ENCODE results near the gene RFT1.
A peak's percentile ranks its signal among the peaks of the same experiment; 100 is the strongest.
"Not testable (repeated sequence)": the region's sequence is repeated elsewhere in the genome, so short reads cannot be mapped to it uniquely, and the experiment has no call there.

Gene RFT1

GRCh38 chr3:53069422-53070068 lies 60.7 kb downstream of the RFT1 start:
- DNase-seq (ENCODE audit: low read depth): no peak

GRCh38 chr3:53068176-53068575 lies 62.1 kb downstream of the RFT1 start:
- DNase-seq (ENCODE audit: low read depth): no peak

GRCh38 chr3:53067567-53067966 lies 62.7 kb downstream of the RFT1 start:
- DNase-seq (ENCODE audit: low read depth): no peak

GRCh38 chr3:53065841-53066480 lies 64.3 kb downstream of the RFT1 start:
- DNase-seq (ENCODE audit: low read depth): no peak

- DNase-seq (ENCODE audit: low read depth): no peak
Measured at GRCh38 chr3:53062905-53063304, 67.3 kb downstream of the RFT1 start.

GRCh38 chr3:53056442-53056841 lies 73.8 kb downstream of the RFT1 start:
- no peak for DNase-seq (ENCODE audit: low read depth)

GRCh38 chr3:53054233-53054632 lies 76.0 kb downstream of the RFT1 start:
- not testable (repeated sequence) for DNase-seq (ENCODE audit: low read depth)

- DNase-seq (ENCODE audit: low read depth): no peak
Measured at GRCh38 chr3:53051929-53052328, 78.3 kb downstream of the RFT1 start.

GRCh38 chr3:53049987-53050386 lies 80.2 kb downstream of the RFT1 start:
- DNase-seq (ENCODE audit: low read depth): no peak

GRCh38 chr3:53046171-53047170 lies 83.8 kb downstream of the RFT1 start:
- peak; percentile 37 for DNase-seq (ENCODE audit: low read depth)

GRCh38 chr3:53045518-53046170 lies 84.6 kb downstream of the RFT1 start, which contains the start of gene SFMBT1:
Gene SFMBT1 (minus strand): TSS chr3:53046073. CDS start chr3:52969128, 76,945 bp downstream.
- peak; percentile 58 for DNase-seq (ENCODE audit: low read depth)

GRCh38 chr3:53044711-53045517 lies 85.3 kb downstream of the RFT1 start:
- peak; percentile 33 for DNase-seq (ENCODE audit: low read depth)

- DNase-seq (ENCODE audit: low read depth): no peak
Measured at GRCh38 chr3:53044371-53044710, 85.9 kb downstream of the RFT1 start.

- no peak for DNase-seq (ENCODE audit: low read depth)
Measured at GRCh38 chr3:53043738-53044137, 86.5 kb downstream of the RFT1 start.

- no peak for DNase-seq (ENCODE audit: low read depth)
Measured at GRCh38 chr3:53042651-53043050, 87.6 kb downstream of the RFT1 start.

- no peak for DNase-seq (ENCODE audit: low read depth)
Measured at GRCh38 chr3:53040351-53040820, 89.8 kb downstream of the RFT1 start.

- DNase-seq (ENCODE audit: low read depth): no peak
Measured at GRCh38 chr3:53039376-53039752, 90.9 kb downstream of the RFT1 start.

- no peak for DNase-seq (ENCODE audit: low read depth)
Measured at GRCh38 chr3:53038679-53039375, 91.4 kb downstream of the RFT1 start.

All from stimulated activated CD8-positive, alpha-beta memory T cell treated with anti-CD3 and anti-CD28 coated beads, Interleukin-4, amount 100 ng/mL, for 24 hours (primary cell).